H1 (cell line): ENCODE results near the gene GALNT15. TPM values are rescaled to one million over a fixed set of nuclear protein-coding genes. Genes with fewer than 3 reads are reported as not detected.

Experiments used
- CHD7 ChIP-seq: fragments of 300-600 bp; sonication (generic); IDR thresholded peaks from 2 replicates; pipeline ENCODE4 v1.7.1; 2012; ENCODE audit warnings: low read length, moderate library complexity, mild to moderate bottlenecking, inconsistent platforms; ENCODE audit not compliant: insufficient replicate concordance
- EGR1 ChIP-seq: IDR thresholded peaks from 2 replicates; pipeline ENCODE4 v1.6.1; 2011; ENCODE audit warnings: low read depth, low read length, borderline replicate concordance
- polyA plus RNA-seq, 7 experiments: library from polyadenylated mRNA; depleted of rRNA in 3 of 7; stranded (reverse) in 5 of 7; unstranded in 2 of 7; fragments of >200 nt in 5 of 7; fragments of 200-250 nt in 2 of 7; gene quantifications; 1 replicate in 5 of 7; 2 replicates in 1 of 7; 4 replicates in 1 of 7; pipeline versions ENCODE4 v1.2.1 to v1.2.3, GENCODE V29; 2011 to 2013; ENCODE audit warnings: missing spikeins in 2 of 7, mixed read lengths in 2 of 7
- total RNA-seq: library from RNA; stranded (reverse); fragmentation: NEBNext Ultra II Directional; extraction: Animal tissue kit (Norgen Biotek cat#: 25700); gene quantifications from 2 replicates; pipeline ENCODE4 v1.2.1, GENCODE V29; 2021

GALNT15 gene
- total and polyA plus RNA-seq, 2 of the 8 experiments (the other 6 are each of a cell fraction or from before 2014, with no cell fraction given) = 0.02 TPM; not detected in 1

DNA sequence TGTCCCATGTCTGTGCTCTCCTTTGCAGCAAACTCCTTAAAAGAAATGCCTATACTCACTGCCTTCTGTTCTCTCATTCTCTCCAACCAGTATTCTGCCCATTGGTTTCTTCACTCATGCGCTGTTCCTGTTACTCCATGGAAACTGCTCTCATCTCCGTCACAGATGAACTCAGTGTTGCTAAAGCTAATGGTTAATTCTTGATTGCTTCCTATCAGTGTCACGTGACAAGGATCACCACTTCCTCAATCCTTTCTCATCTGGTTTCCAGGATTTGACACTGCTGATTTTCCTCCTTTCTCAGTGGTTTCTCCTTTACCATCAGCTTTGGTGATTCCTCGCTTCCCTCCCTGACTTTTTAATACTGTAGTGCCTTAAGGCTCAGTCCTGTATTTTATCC lies 87.7 kb downstream of the GALNT15 start (continued):
- no peak for TF ChIP-seq CHD7
- no peak for TF ChIP-seq EGR1
- TF ChIP-seq, all 59 proteins: peak for 0
